Measurements from ENCODE around the gene BEST3.
"Not testable (repeated sequence)": the region's sequence is repeated elsewhere in the genome, so short reads cannot be mapped to it uniquely, and the experiment has no call there.

BEST3 gene

DNA sequence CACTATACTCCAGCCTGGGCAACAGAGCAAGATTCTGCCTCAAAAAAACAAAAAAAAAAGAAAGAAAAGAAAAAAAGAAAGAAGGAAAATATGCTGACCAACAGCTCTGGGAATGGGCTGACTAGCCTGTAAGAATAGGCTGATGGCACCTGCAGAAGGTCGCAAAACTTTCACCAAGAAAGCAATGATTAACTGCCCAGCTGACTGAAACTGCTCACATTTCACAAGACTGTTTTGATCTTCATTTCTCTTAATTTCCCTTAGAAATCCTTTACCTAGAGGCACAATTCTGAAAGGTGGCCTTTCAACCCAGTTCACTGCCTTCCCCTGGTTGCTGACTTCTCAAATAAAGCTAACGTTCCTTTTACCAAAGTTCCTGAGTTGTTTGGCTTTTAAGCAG lies 12.4 kb downstream of the BEST3 start:
- Histone ChIP-seq H3K9me3 (ENCODE audit: control insufficient read depth in 1 of 2, low read length in 2 of 2) (no peaks in the 10 kb centered on the region), H3K27ac (ENCODE audit: low read length) (no peak overlapping the region), H3K4me3 (ENCODE audit: low read depth in 1 of 2, low read length in 2 of 2) (no peak overlapping the region), H3K36me3 (ENCODE audit: control insufficient read depth in 1 of 2, insufficient read depth in 2 of 2, low read length in 2 of 2) (no peaks in the 10 kb centered on the region), H3K27me3 (ENCODE audit: low read depth, low read length) (no peaks in the 10 kb centered on the region), H3K4me1 (ENCODE audit: control insufficient read depth in 1 of 2, insufficient read depth in 2 of 2, low read length in 2 of 2) (no peaks in the 10 kb centered on the region)

- H3K4me3 ChIP-seq (ENCODE audit: low read depth in 1 of 2, low read length in 2 of 2): no peak overlapping the region
- no peaks in the 10 kb centered on the region for H3K9me3 ChIP-seq (ENCODE audit: control insufficient read depth in 1 of 2, low read length in 2 of 2)
- no peak overlapping the region for H3K27ac ChIP-seq (ENCODE audit: low read length)
- no peaks in the 10 kb centered on the region for H3K36me3 ChIP-seq (ENCODE audit: control insufficient read depth in 1 of 2, insufficient read depth in 2 of 2, low read length in 2 of 2)
- no peaks in the 10 kb centered on the region for H3K27me3 ChIP-seq (ENCODE audit: low read depth, low read length)
- no peaks in the 10 kb centered on the region for H3K4me1 ChIP-seq (ENCODE audit: control insufficient read depth in 1 of 2, insufficient read depth in 2 of 2, low read length in 2 of 2)
Measured at GRCh38 chr12:69685810-69686209, 13.3 kb downstream of the BEST3 start.

GRCh38 chr12:69684466-69684865 lies 14.6 kb downstream of the BEST3 start:
- H3K36me3 ChIP-seq (ENCODE audit: control insufficient read depth in 1 of 2, insufficient read depth in 2 of 2, low read length in 2 of 2): no peaks in the 10 kb centered on the region
- no peaks in the 10 kb centered on the region for H3K4me1 ChIP-seq (ENCODE audit: control insufficient read depth in 1 of 2, insufficient read depth in 2 of 2, low read length in 2 of 2)
- H3K27ac ChIP-seq (ENCODE audit: low read length): no peak overlapping the region
- H3K27me3 ChIP-seq (ENCODE audit: low read depth, low read length): no peaks in the 10 kb centered on the region
- no peaks in the 10 kb centered on the region for H3K9me3 ChIP-seq (ENCODE audit: control insufficient read depth in 1 of 2, low read length in 2 of 2)
- no peak overlapping the region for H3K4me3 ChIP-seq (ENCODE audit: low read depth in 1 of 2, low read length in 2 of 2)

GRCh38 chr12:69682110-69682755 lies 16.9 kb downstream of the BEST3 start:
- no peaks in the 10 kb centered on the region for H3K36me3 ChIP-seq (ENCODE audit: control insufficient read depth in 1 of 2, insufficient read depth in 2 of 2, low read length in 2 of 2)
- H3K9me3 ChIP-seq (ENCODE audit: control insufficient read depth in 1 of 2, low read length in 2 of 2): no peaks in the 10 kb centered on the region
- H3K4me3 ChIP-seq (ENCODE audit: low read depth in 1 of 2, low read length in 2 of 2): no peak overlapping the region
- H3K27me3 ChIP-seq (ENCODE audit: low read depth, low read length): no peaks in the 10 kb centered on the region
- H3K4me1 ChIP-seq (ENCODE audit: control insufficient read depth in 1 of 2, insufficient read depth in 2 of 2, low read length in 2 of 2): no peaks in the 10 kb centered on the region
- H3K27ac ChIP-seq (ENCODE audit: low read length): no peak overlapping the region

DNA sequence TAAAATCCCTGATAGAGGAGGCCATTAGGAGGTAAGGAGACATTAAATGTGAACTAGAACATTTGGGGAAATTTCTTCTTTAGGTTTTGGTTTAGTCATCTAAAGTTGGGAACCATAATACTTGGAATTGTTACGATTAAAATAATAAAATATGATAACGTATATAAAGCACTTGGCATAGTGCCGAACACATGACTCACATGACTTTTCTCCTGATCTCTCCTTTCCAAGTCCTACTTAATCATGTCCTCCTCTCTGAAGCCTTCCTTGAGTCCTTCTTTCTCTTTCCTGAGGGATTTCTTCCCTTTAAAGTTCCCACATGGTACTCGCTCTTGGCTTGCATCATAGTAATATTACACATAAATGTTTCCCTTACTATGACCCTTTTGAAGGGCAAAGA lies 20.0 kb downstream of the BEST3 start:
- no peak overlapping the region for H3K27ac ChIP-seq (ENCODE audit: low read length)
- no peaks in the 10 kb centered on the region for H3K9me3 ChIP-seq (ENCODE audit: control insufficient read depth in 1 of 2, low read length in 2 of 2)
- H3K36me3 ChIP-seq (ENCODE audit: control insufficient read depth in 1 of 2, insufficient read depth in 2 of 2, low read length in 2 of 2): no peaks in the 10 kb centered on the region
- no peaks in the 10 kb centered on the region for H3K4me1 ChIP-seq (ENCODE audit: control insufficient read depth in 1 of 2, insufficient read depth in 2 of 2, low read length in 2 of 2)
- H3K4me3 ChIP-seq (ENCODE audit: low read depth in 1 of 2, low read length in 2 of 2): no peak overlapping the region
- no peaks in the 10 kb centered on the region for H3K27me3 ChIP-seq (ENCODE audit: low read depth, low read length)

- H3K27me3 ChIP-seq (ENCODE audit: low read depth, low read length): no peaks in the 10 kb centered on the region
- no peaks in the 10 kb centered on the region for H3K9me3 ChIP-seq (ENCODE audit: control insufficient read depth in 1 of 2, low read length in 2 of 2)
- H3K4me1 ChIP-seq (ENCODE audit: control insufficient read depth in 1 of 2, insufficient read depth in 2 of 2, low read length in 2 of 2): no peaks in the 10 kb centered on the region
- H3K36me3 ChIP-seq (ENCODE audit: control insufficient read depth in 1 of 2, insufficient read depth in 2 of 2, low read length in 2 of 2): no peaks in the 10 kb centered on the region
- H3K27ac ChIP-seq (ENCODE audit: low read length): no peak overlapping the region
- no peak overlapping the region for H3K4me3 ChIP-seq (ENCODE audit: low read depth in 1 of 2, low read length in 2 of 2)
Measured at GRCh38 chr12:69676257-69677012, 22.7 kb downstream of the BEST3 start.

GRCh38 chr12:69672195-69672594 lies 26.9 kb downstream of the BEST3 start:
- H3K4me1 ChIP-seq (ENCODE audit: control insufficient read depth in 1 of 2, insufficient read depth in 2 of 2, low read length in 2 of 2): no peaks in the 10 kb centered on the region
- H3K27me3 ChIP-seq (ENCODE audit: low read depth, low read length): no peaks in the 10 kb centered on the region
- H3K9me3 ChIP-seq (ENCODE audit: control insufficient read depth in 1 of 2, low read length in 2 of 2): no peaks in the 10 kb centered on the region
- no peak overlapping the region for H3K4me3 ChIP-seq (ENCODE audit: low read depth in 1 of 2, low read length in 2 of 2)
- no peaks in the 10 kb centered on the region for H3K36me3 ChIP-seq (ENCODE audit: control insufficient read depth in 1 of 2, insufficient read depth in 2 of 2, low read length in 2 of 2)
- H3K27ac ChIP-seq (ENCODE audit: low read length): no peak overlapping the region

DNA sequence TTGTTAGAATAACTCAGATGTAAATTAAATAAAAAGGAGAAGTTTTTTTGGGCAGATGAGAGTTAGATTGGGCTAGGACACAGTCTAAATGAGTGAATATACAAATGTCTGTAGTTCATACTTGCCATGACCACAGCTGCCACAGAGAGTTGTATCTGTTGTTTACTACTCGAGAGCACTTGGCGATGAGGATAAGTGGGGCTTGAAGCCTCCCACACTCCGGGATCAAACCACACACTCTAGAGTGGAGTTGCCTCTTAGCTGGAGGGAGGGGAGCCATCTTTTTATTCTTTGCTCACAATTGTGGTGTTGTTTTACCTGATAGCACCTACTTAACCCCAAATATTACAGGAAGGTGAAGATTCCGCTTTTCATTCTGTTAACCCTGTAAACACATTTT lies 27.5 kb downstream of the BEST3 start:
- H3K36me3 ChIP-seq (ENCODE audit: control insufficient read depth in 1 of 2, insufficient read depth in 2 of 2, low read length in 2 of 2): no peaks in the 10 kb centered on the region
- no peaks in the 10 kb centered on the region for H3K4me1 ChIP-seq (ENCODE audit: control insufficient read depth in 1 of 2, insufficient read depth in 2 of 2, low read length in 2 of 2)
- no peaks in the 10 kb centered on the region for H3K9me3 ChIP-seq (ENCODE audit: control insufficient read depth in 1 of 2, low read length in 2 of 2)
- H3K27ac ChIP-seq (ENCODE audit: low read length): no peak overlapping the region
- no peak overlapping the region for H3K4me3 ChIP-seq (ENCODE audit: low read depth in 1 of 2, low read length in 2 of 2)
- no peaks in the 10 kb centered on the region for H3K27me3 ChIP-seq (ENCODE audit: low read depth, low read length)

DNA sequence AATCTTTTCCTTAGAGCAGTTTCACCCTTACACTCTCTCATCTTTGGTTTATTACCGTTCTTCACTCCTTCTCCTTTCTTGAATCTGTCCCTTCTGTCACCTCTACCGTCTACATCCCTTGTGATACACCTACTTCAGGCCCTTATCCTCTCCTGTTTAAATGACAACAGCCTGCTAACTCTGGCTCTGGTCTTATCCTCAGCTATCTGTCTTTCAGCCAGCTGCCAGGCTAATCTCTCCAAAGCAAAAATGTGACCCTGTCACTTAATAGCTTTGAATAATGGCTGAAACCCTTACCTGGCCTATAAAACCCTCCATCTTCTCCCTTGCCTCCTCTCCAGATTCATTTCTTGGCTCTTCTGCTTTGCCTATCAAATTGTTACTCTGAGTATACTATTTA lies 32.3 kb downstream of the BEST3 start:
- Histone ChIP-seq H3K4me3 (ENCODE audit: low read depth in 1 of 2, low read length in 2 of 2) (no peak overlapping the region), H3K27me3 (ENCODE audit: low read depth, low read length) (no peaks in the 10 kb centered on the region), H3K9me3 (ENCODE audit: control insufficient read depth in 1 of 2, low read length in 2 of 2) (no peaks in the 10 kb centered on the region), H3K36me3 (ENCODE audit: control insufficient read depth in 1 of 2, insufficient read depth in 2 of 2, low read length in 2 of 2) (no peaks in the 10 kb centered on the region), H3K4me1 (ENCODE audit: control insufficient read depth in 1 of 2, insufficient read depth in 2 of 2, low read length in 2 of 2) (no peaks in the 10 kb centered on the region), H3K27ac (ENCODE audit: low read length) (no peak overlapping the region)

- not testable (repeated sequence) for H3K4me1 ChIP-seq (ENCODE audit: control insufficient read depth in 1 of 2, insufficient read depth in 2 of 2, low read length in 2 of 2); H3K27ac ChIP-seq (ENCODE audit: low read length); H3K9me3 ChIP-seq (ENCODE audit: control insufficient read depth in 1 of 2, low read length in 2 of 2); H3K4me3 ChIP-seq (ENCODE audit: low read depth in 1 of 2, low read length in 2 of 2); H3K27me3 ChIP-seq (ENCODE audit: low read depth, low read length); H3K36me3 ChIP-seq (ENCODE audit: control insufficient read depth in 1 of 2, insufficient read depth in 2 of 2, low read length in 2 of 2)
Measured at GRCh38 chr12:69664930-69665377, 34.1 kb downstream of the BEST3 start.

- Histone ChIP-seq H3K36me3 (ENCODE audit: control insufficient read depth in 1 of 2, insufficient read depth in 2 of 2, low read length in 2 of 2) (no peaks in the 10 kb centered on the region), H3K4me1 (ENCODE audit: control insufficient read depth in 1 of 2, insufficient read depth in 2 of 2, low read length in 2 of 2) (no peaks in the 10 kb centered on the region), H3K27me3 (ENCODE audit: low read depth, low read length) (no peaks in the 10 kb centered on the region), H3K9me3 (ENCODE audit: control insufficient read depth in 1 of 2, low read length in 2 of 2) (no peaks in the 10 kb centered on the region), H3K4me3 (ENCODE audit: low read depth in 1 of 2, low read length in 2 of 2) (no peak overlapping the region), H3K27ac (ENCODE audit: low read length) (no peak overlapping the region)
Measured at GRCh38 chr12:69663726-69664125, 35.4 kb downstream of the BEST3 start.

DNA sequence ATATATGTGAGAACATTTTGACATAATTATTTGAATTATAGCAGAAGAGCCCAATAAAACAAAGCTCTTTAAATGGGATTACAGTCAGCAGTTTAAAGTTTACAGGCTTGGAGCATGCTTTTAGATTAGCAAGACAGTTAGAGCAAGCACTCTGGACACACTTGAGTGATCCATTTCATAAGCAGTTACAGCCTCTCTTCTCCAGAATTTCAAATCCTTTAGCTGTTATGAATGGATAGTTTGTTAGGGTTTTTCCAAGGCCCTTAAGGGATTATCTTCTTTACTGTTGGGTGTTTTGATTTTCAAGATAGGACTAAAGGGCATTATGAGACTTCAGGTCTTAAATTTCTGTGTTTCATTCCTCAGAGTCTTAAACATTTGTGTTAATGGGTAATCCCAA lies 36.3 kb downstream of the BEST3 start:
- Histone ChIP-seq H3K4me3 (ENCODE audit: low read depth in 1 of 2, low read length in 2 of 2) (no peak overlapping the region), H3K36me3 (ENCODE audit: control insufficient read depth in 1 of 2, insufficient read depth in 2 of 2, low read length in 2 of 2) (no peaks in the 10 kb centered on the region), H3K27ac (ENCODE audit: low read length) (no peak overlapping the region), H3K9me3 (ENCODE audit: control insufficient read depth in 1 of 2, low read length in 2 of 2) (no peaks in the 10 kb centered on the region), H3K27me3 (ENCODE audit: low read depth, low read length) (no peaks in the 10 kb centered on the region), H3K4me1 (ENCODE audit: control insufficient read depth in 1 of 2, insufficient read depth in 2 of 2, low read length in 2 of 2) (no peaks in the 10 kb centered on the region)

Measured in muscle layer of duodenum (tissue), 2 donors.